CD4-positive, alpha-beta T cell treated with Interleukin-12 subunit alpha and Interleukin-12 subunit beta, for 1 hour (primary cell): ENCODE data around the gene DAP.

Experiments
- DNase-seq: peaks from one replicate; pipeline ENCODE4 v3.0.0-alpha.2; 2020

DAP gene

GRCh38 chr5:10760096-10760920 is 726 bp downstream of the DAP start:
- peak; percentile 42 for DNase-seq

- DNase-seq = no peak
These were observed 1.9 kb downstream of the DAP start for GRCh38 chr5:10759111-10759510.

- no peak for DNase-seq
These were observed 3.0 kb downstream of the DAP start for GRCh38 chr5:10757922-10758555.

- no peak for DNase-seq
These were observed 4.0 kb downstream of the DAP start for GRCh38 chr5:10757043-10757442.

- no peak for DNase-seq
These were observed 4.5 kb downstream of the DAP start for GRCh38 chr5:10756549-10756948.

- no peak for DNase-seq
These were observed 7.9 kb downstream of the DAP start for GRCh38 chr5:10753178-10753577.

GRCh38 chr5:10752451-10752850 is 8.6 kb downstream of the DAP start:
- no peak for DNase-seq

GRCh38 chr5:10750909-10751308 is 10.1 kb downstream of the DAP start:
- no peak for DNase-seq

- no peak for DNase-seq
These were observed 13.1 kb downstream of the DAP start for GRCh38 chr5:10747678-10748622.

GRCh38 chr5:10746711-10747110 is 14.3 kb downstream of the DAP start:
- DNase-seq = no peak

GRCh38 chr5:10745133-10745532 is 15.9 kb downstream of the DAP start:
- no peak for DNase-seq

GRCh38 chr5:10744681-10745080 is 16.4 kb downstream of the DAP start:
- DNase-seq = no peak

- DNase-seq = no peak
These were observed 17.1 kb downstream of the DAP start for GRCh38 chr5:10743951-10744350.

- DNase-seq = no peak
These were observed 17.5 kb downstream of the DAP start for GRCh38 chr5:10743526-10743925.

GRCh38 chr5:10741661-10742060 is 19.4 kb downstream of the DAP start:
- no peak for DNase-seq

- DNase-seq = no peak
These were observed 20.6 kb downstream of the DAP start for GRCh38 chr5:10740384-10740783.

GRCh38 chr5:10737880-10738279 is 23.2 kb downstream of the DAP start:
- DNase-seq = no peak

GRCh38 chr5:10736808-10737207 is 24.2 kb downstream of the DAP start:
- DNase-seq = no peak

GRCh38 chr5:10736354-10736753 is 24.7 kb downstream of the DAP start:
- DNase-seq = no peak

- DNase-seq = no peak
These were observed 25.3 kb downstream of the DAP start for GRCh38 chr5:10735569-10736276.

GRCh38 chr5:10734832-10735523 is 26.1 kb downstream of the DAP start:
- DNase-seq = no peak

- no peak for DNase-seq
These were observed 26.9 kb downstream of the DAP start for GRCh38 chr5:10734037-10734709.
